SK-N-SH (cell line): ENCODE data around the gene LPXN. TPM values are rescaled to one million over a fixed set of nuclear protein-coding genes. Genes with fewer than 3 reads are reported as not detected.

ENCODE experiments used
- CTCF ChIA-PET: fragments of 300-600, 350-600 bp; formaldehyde crosslinking; extraction: SDS; loops from one replicate; lab custom pipeline; 2021; lab: Yijun Ruan, JAX
- POLR2A ChIA-PET: fragments of 350-600 bp; sonication (Branson Sonifier 250); formaldehyde crosslinking; extraction: SDS; loops from one replicate; lab custom pipeline; 2020; ENCODE audit warnings: antibody characterized with exemption, inconsistent platforms; lab: Yijun Ruan, JAX
- DNase-seq: peaks from one replicate; pipeline ENCODE4 v3.0.0; 2012
- H2AFZ ChIP-seq: fragments of 200-600 bp; sonication (generic); 2 replicates; pipeline ENCODE4 v1.8.1; 2016; ENCODE audit warnings: antibody characterized with exemption, mild to moderate bottlenecking, low read depth
- H3F3A ChIP-seq: fragments of 200-600 bp; sonication (generic); replicated peaks from 2 replicates; pipeline ENCODE3; 2016; ENCODE audit warnings: antibody characterized with exemption, mild to moderate bottlenecking; ENCODE audit not compliant: insufficient read depth
- H3K27ac ChIP-seq, 2 experiments: fragments of 200-500 bp in 1 of 2; fragments of 200-600 bp in 1 of 2; sonication (Bioruptor generic) in 1 of 2; sonication (generic), shearing (Covaris generic) in 1 of 2; 2 replicates each; pipeline versions ENCODE4 v1.5.1 to v1.6.1; 2014 to 2016; ENCODE audit warnings: low read depth in 2 of 2, inconsistent platforms in 1 of 2, low read length in 1 of 2, mild to moderate bottlenecking in 1 of 2, mixed read lengths in 1 of 2
- H3K27me3 ChIP-seq: fragments of 200-600 bp; sonication (generic), shearing (Covaris generic); 2 replicates; pipeline ENCODE4 v1.6.1; 2016; ENCODE audit warnings: mixed run types; ENCODE audit not compliant: insufficient read depth
- H3K36me3 ChIP-seq, 2 experiments: fragments of 200-500 bp in 1 of 2; fragments of 200-600 bp in 1 of 2; sonication (Bioruptor generic) in 1 of 2; sonication (generic) in 1 of 2; replicated peaks in 1 of 2; 2 replicates each; pipeline versions ENCODE3 to v1.5.1; 2014 to 2016; ENCODE audit warnings: low read length in 1 of 2, mild to moderate bottlenecking in 1 of 2; ENCODE audit not compliant: insufficient read depth in 2 of 2, control insufficient read depth in 1 of 2
- H3K4me1 ChIP-seq, 2 experiments: fragments of 200-500 bp in 1 of 2; fragments of 200-600 bp in 1 of 2; sonication (Bioruptor generic) in 1 of 2; sonication (generic), shearing (Covaris generic) in 1 of 2; 2 replicates each; pipeline versions ENCODE4 v1.5.1 to v1.6.1; 2014 to 2016; ENCODE audit warnings: low read depth in 1 of 2, low read length in 1 of 2, mixed run types in 1 of 2; ENCODE audit not compliant: insufficient read depth in 2 of 2, control insufficient read depth in 1 of 2
- H3K4me2 ChIP-seq: fragments of 200-600 bp; sonication (generic), shearing (Covaris generic); 2 replicates; pipeline ENCODE4 v1.6.1; 2017; ENCODE audit warnings: mixed run types
- H3K4me3 ChIP-seq, 2 experiments: fragments of 200-500 bp in 1 of 2; fragments of 200-600 bp in 1 of 2; sonication (Bioruptor generic) in 1 of 2; sonication (generic), shearing (Covaris generic) in 1 of 2; 2 replicates each; pipeline versions ENCODE4 v1.5.1 to v1.8.1; 2014 to 2016; ENCODE audit warnings: low read depth in 2 of 2, inconsistent platforms in 1 of 2, low read length in 1 of 2, mild to moderate bottlenecking in 1 of 2, mixed read lengths in 1 of 2, moderate library complexity in 1 of 2
- H3K79me2 ChIP-seq: fragments of 200-600 bp; sonication (generic); 2 replicates; pipeline ENCODE4 v1.8.1; 2017; ENCODE audit warnings: mild to moderate bottlenecking; ENCODE audit not compliant: insufficient read depth
- H3K9ac ChIP-seq: fragments of 200-600 bp; sonication (generic); 2 replicates; pipeline ENCODE4 v1.6.1; 2017; ENCODE audit warnings: mixed run types
- H3K9me2 ChIP-seq: fragments of 200-600 bp; sonication (generic); 2 replicates; pipeline ENCODE4 v1.6.1; 2017; ENCODE audit warnings: mixed run types
- H3K9me3 ChIP-seq: fragments of 200-600 bp; sonication (generic); 2 replicates; pipeline ENCODE4 v1.6.1; 2017; ENCODE audit warnings: mixed run types, mild to moderate bottlenecking, moderate library complexity
- H4K20me1 ChIP-seq: fragments of 200-600 bp; sonication (generic); 2 replicates; pipeline ENCODE4 v1.6.1; 2017; ENCODE audit warnings: mild to moderate bottlenecking, mixed run types; ENCODE audit not compliant: insufficient read depth
- CHD2 ChIP-seq: fragments of 150-350 bp; IDR thresholded peaks from 2 replicates; pipeline ENCODE4 v1.6.1; 2018; ENCODE audit warnings: low read length; ENCODE audit not compliant: partially characterized antibody
- CTCF ChIP-seq: fragments of 200-600 bp; sonication (generic); IDR thresholded peaks from 2 replicates; pipeline ENCODE4 v1.6.1; 2017; ENCODE audit warnings: antibody characterized with exemption, mild to moderate bottlenecking, moderate library complexity
- ELF1 ChIP-seq: IDR thresholded peaks from 2 replicates; pipeline ENCODE4 v1.4.0; 2012
- EP300 ChIP-seq, 2 experiments: IDR thresholded peaks; 2 replicates each; pipeline versions ENCODE4 v1.4.0 to v1.6.1; 2012; ENCODE audit warnings: borderline replicate concordance in 1 of 2, low read depth in 1 of 2, low read length in 1 of 2
- EZH2phosphoT487 ChIP-seq: fragments of 200-600 bp; sonication (generic); IDR thresholded peaks from 2 replicates; pipeline ENCODE4 v1.6.1; 2017; ENCODE audit warnings: low read depth, mixed run types, mild to moderate bottlenecking, antibody characterized with exemption, moderate library complexity, borderline replicate concordance
- FOSL2 ChIP-seq: IDR thresholded peaks from 2 replicates; pipeline ENCODE4 v1.4.0; 2012; ENCODE audit warnings: low read depth, mild to moderate bottlenecking, moderate library complexity, borderline replicate concordance
- FOXM1 ChIP-seq: IDR thresholded peaks from 2 replicates; pipeline ENCODE4 v1.4.0; 2012; ENCODE audit warnings: low read depth, mild to moderate bottlenecking
- GABPA ChIP-seq: IDR thresholded peaks from 2 replicates; pipeline ENCODE4 v1.4.0; 2012; ENCODE audit warnings: low read depth, mild to moderate bottlenecking
- GATA2 ChIP-seq: sonication (generic); formaldehyde crosslinking; IDR thresholded peaks from 2 replicates; pipeline ENCODE4 v1.5.0; 2020; ENCODE audit warnings: mild to moderate bottlenecking, missing genetic modification reagents
- MXI1 ChIP-seq: IDR thresholded peaks from 2 replicates; pipeline ENCODE4 v1.6.1; 2012; ENCODE audit warnings: mild to moderate bottlenecking, low read depth, low read length, improper control_type of control experiment
- NFIC ChIP-seq: IDR thresholded peaks from 2 replicates; pipeline ENCODE4 v1.4.0; 2012; ENCODE audit warnings: borderline replicate concordance
- POLR2AphosphoS5 ChIP-seq: IDR thresholded peaks from 2 replicates; pipeline ENCODE4 v1.6.1; 2012; ENCODE audit warnings: low read depth, low read length
- RAD21 ChIP-seq: IDR thresholded peaks from 2 replicates; pipeline ENCODE4 v1.6.1; 2012; ENCODE audit warnings: mild to moderate bottlenecking, low read length
- RCOR1 ChIP-seq: fragments of 150-350 bp; IDR thresholded peaks from 2 replicates; pipeline ENCODE4 v1.6.1; 2017; ENCODE audit warnings: antibody characterized with exemption, low read length
- SIN3A ChIP-seq: IDR thresholded peaks from 2 replicates; pipeline ENCODE4 v1.6.1; 2012; ENCODE audit warnings: low read depth, mild to moderate bottlenecking, low read length, moderate library complexity, borderline replicate concordance
- SMC3 ChIP-seq: IDR thresholded peaks from 2 replicates; pipeline ENCODE4 v1.6.1; 2012; ENCODE audit warnings: low read depth, low read length, improper control_type of control experiment
- TCF12 ChIP-seq: IDR thresholded peaks from 2 replicates; pipeline ENCODE4 v1.4.0; 2012
- TEAD4 ChIP-seq: IDR thresholded peaks from 2 replicates; pipeline ENCODE4 v1.4.0; 2012; ENCODE audit warnings: mild to moderate bottlenecking, borderline replicate concordance; ENCODE audit not compliant: insufficient read depth
- USF2 ChIP-seq: fragments of 150-350 bp; IDR thresholded peaks from 2 replicates; pipeline ENCODE4 v1.6.1; 2017; ENCODE audit warnings: antibody characterized with exemption, low read length, low read depth, borderline replicate concordance
- WGBS: methylation state at CpG from one replicate; pipeline ENCODE4 v1.1.6; 2017; ENCODE audit warnings: low lambda C conversion rate; 5-methylcytosine and 5-hydroxymethylcytosine counted together
- polyA plus RNA-seq, 3 experiments: library from polyadenylated mRNA; depleted of rRNA; stranded (reverse); fragments of >200 nt; gene quantifications; 2 replicates each; pipeline ENCODE4 v1.2.3, GENCODE V29; 2012
- TF ChIP-seq, protein P1 (sequence below): fragments of 150-350 bp; IDR thresholded peaks from 2 replicates; pipeline ENCODE4 v1.6.1; 2016; ENCODE audit warnings: mild to moderate bottlenecking, low read depth, low read length
- TF ChIP-seq, protein P2 (sequence below): IDR thresholded peaks from 2 replicates; pipeline ENCODE4 v1.4.0; 2012; ENCODE audit warnings: low read depth, borderline replicate concordance

LPXN gene
- polyA plus RNA-seq, 1 of the 3 experiments (the other 2 are of a cell fraction), result 4.4 TPM

- Histone ChIP-seq H2AFZ (peak overlapping the region; percentile 78), H3K9me3 (no peaks in the 10 kb centered on the region), H3K27ac (peak overlapping the region; percentile 100), H3K27me3 (no peaks in the 10 kb centered on the region), H3F3A (peaks cover 52% of the 10 kb centered on the region), H3K9me2 (no peaks in the 10 kb centered on the region), H4K20me1 (peaks cover 15% of the 10 kb centered on the region), H3K4me2 (peak overlapping the region; percentile 94), H3K4me3 (peak overlapping the region; percentile 90 to 97), H3K9ac (peak overlapping the region; percentile 100), H3K36me3 (peaks cover 7 to 8% of the 10 kb centered on the region in 2 experiments), H3K79me2 (peaks cover 47% of the 10 kb centered on the region), H3K4me1 (peaks cover 15 to 50% of the 10 kb centered on the region in 2 experiments)
- TF ChIP-seq ELF1, result no peak
- no peak for TF ChIP-seq GATA2 (CRISPR knock-in tag)
- TF ChIP-seq EZH2phosphoT487, result no peak
- TF ChIP-seq, protein P1, sequence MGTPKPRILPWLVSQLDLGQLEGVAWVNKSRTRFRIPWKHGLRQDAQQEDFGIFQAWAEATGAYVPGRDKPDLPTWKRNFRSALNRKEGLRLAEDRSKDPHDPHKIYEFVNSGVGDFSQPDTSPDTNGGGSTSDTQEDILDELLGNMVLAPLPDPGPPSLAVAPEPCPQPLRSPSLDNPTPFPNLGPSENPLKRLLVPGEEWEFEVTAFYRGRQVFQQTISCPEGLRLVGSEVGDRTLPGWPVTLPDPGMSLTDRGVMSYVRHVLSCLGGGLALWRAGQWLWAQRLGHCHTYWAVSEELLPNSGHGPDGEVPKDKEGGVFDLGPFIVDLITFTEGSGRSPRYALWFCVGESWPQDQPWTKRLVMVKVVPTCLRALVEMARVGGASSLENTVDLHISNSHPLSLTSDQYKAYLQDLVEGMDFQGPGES, result no peak
- TF ChIP-seq RCOR1, result no peak
- TF ChIP-seq FOXM1, result no peak
- peak; percentile 65 for TF ChIP-seq RAD21
- no peak for TF ChIP-seq FOSL2
- TF ChIP-seq, protein P2, sequence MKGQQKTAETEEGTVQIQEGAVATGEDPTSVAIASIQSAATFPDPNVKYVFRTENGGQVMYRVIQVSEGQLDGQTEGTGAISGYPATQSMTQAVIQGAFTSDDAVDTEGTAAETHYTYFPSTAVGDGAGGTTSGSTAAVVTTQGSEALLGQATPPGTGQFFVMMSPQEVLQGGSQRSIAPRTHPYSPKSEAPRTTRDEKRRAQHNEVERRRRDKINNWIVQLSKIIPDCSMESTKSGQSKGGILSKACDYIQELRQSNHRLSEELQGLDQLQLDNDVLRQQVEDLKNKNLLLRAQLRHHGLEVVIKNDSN, result no peak
- TF ChIP-seq CHD2, result no peak
- no peak for TF ChIP-seq TCF12
- TF ChIP-seq GABPA, result no peak
- peak; percentile 37; the same call in 1 of the 2 replicates for TF ChIP-seq SMC3
- no peak for TF ChIP-seq POLR2AphosphoS5
- no peak for TF ChIP-seq MXI1
- TF ChIP-seq SIN3A, result no peak
- TF ChIP-seq EP300 (IDR thresholded peaks at IDR 0.05; ENCODE audit: borderline replicate concordance in 1 of 2, low read depth in 1 of 2, low read length in 1 of 2), result no peak
- no peak for TF ChIP-seq USF2
- TF ChIP-seq TEAD4, result no peak
- TF ChIP-seq CTCF, result peak; percentile 65
- no peak for TF ChIP-seq NFIC
- peak; percentile 5 for DNase-seq
- CTCF ChIA-PET, result interaction anchor here (0.6 to 4.1 kb wide), 20 partner anchors 9 to 572 kb away, joined by 3 to 26 read pairs (median 3); no protein-coding TSS in a partner anchor
- WGBS, result 27% methylated on average over 4 of the region's 4 CpGs
- POLR2A ChIA-PET, result interaction anchor here (0.9 kb wide), 1 partner anchor 9 kb away, joined by 3 read pairs; no protein-coding TSS in a partner anchor
Observed at GRCh38 chr11:58576887-58577471, 1.3 kb upstream of the LPXN start.
